ENCODE results near the gene ZNF518B. TPM values are rescaled to one million over a fixed set of nuclear protein-coding genes. Genes with fewer than 3 reads are reported as not detected.

The ZNF518B gene
- total RNA-seq, 1 donor from 2014 or later = 52.0 TPM

DNA sequence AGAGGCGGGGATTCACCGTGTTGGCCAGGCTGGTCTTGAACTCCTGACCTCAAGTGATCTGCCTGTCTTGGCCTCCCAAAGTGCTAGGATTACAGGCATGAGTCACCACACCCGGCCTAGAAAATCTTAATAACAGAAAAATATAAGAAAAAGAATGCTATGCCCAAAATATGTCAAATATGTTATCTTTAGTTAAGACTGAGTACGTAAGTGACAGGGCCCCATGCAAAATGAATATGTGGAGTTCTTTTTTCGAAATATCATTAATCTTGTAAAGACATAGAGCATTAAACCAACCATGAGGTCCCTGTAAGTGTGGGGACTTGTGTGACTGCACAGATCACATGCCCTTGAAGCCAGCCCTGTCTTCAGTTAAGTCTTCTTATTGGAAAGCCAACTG, 8.9 kb upstream of the ZNF518B start:
- Mint-ChIP-seq H3K36me3 (ENCODE audit: insufficient read depth) (no peaks in the 10 kb centered on the region), H3K4me1 (ENCODE audit: low read depth) (peaks cover 3% of the 10 kb centered on the region), H3K27me3 (peaks cover 28% of the 10 kb centered on the region), H3K27ac (no peak overlapping the region), H3K9me3 (ENCODE audit: low read depth) (peaks cover 2% of the 10 kb centered on the region), H3K4me3 (ENCODE audit: low read depth) (no peak overlapping the region)
- DNase-seq (ENCODE audit: low spot score, unreplicated experiment) = no peak
- TF ChIP-seq, protein P1, sequence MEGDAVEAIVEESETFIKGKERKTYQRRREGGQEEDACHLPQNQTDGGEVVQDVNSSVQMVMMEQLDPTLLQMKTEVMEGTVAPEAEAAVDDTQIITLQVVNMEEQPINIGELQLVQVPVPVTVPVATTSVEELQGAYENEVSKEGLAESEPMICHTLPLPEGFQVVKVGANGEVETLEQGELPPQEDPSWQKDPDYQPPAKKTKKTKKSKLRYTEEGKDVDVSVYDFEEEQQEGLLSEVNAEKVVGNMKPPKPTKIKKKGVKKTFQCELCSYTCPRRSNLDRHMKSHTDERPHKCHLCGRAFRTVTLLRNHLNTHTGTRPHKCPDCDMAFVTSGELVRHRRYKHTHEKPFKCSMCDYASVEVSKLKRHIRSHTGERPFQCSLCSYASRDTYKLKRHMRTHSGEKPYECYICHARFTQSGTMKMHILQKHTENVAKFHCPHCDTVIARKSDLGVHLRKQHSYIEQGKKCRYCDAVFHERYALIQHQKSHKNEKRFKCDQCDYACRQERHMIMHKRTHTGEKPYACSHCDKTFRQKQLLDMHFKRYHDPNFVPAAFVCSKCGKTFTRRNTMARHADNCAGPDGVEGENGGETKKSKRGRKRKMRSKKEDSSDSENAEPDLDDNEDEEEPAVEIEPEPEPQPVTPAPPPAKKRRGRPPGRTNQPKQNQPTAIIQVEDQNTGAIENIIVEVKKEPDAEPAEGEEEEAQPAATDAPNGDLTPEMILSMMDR (IDR thresholded peaks at IDR 0.05; ENCODE audit: unreplicated experiment) = no peak

DNA sequence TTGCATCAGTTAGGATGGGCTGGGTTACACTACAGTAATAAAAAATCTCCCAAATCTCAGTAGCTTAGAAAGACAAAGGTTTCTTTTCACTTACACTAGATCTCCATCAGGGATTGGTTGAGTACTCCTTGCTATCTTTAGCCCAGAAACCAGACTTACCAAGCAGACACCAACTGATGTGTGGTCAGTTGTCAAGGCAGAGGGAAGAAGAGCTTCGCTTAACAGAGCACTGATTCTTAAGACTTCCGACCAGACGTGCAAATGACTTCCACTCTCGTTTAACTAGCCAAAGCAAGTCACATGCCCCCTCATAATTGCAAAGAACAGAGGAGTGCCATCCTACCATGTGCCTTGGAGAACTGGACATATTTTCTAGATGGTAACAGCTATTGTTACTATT, 5.7 kb upstream of the ZNF518B start:
- peaks cover 3% of the 10 kb centered on the region for H3K4me1 Mint-ChIP-seq (ENCODE audit: low read depth)
- DNase-seq (ENCODE audit: low spot score, unreplicated experiment) = no peak
- no peak overlapping the region for H3K27ac Mint-ChIP-seq
- peaks cover 45% of the 10 kb centered on the region for H3K27me3 Mint-ChIP-seq
- H3K36me3 Mint-ChIP-seq (ENCODE audit: insufficient read depth) = no peaks in the 10 kb centered on the region
- TF ChIP-seq, protein P1 (IDR thresholded peaks at IDR 0.05; ENCODE audit: unreplicated experiment) = no peak
- no peak overlapping the region for H3K4me3 Mint-ChIP-seq (ENCODE audit: low read depth)
- peaks cover 11% of the 10 kb centered on the region for H3K9me3 Mint-ChIP-seq (ENCODE audit: low read depth)

DNA sequence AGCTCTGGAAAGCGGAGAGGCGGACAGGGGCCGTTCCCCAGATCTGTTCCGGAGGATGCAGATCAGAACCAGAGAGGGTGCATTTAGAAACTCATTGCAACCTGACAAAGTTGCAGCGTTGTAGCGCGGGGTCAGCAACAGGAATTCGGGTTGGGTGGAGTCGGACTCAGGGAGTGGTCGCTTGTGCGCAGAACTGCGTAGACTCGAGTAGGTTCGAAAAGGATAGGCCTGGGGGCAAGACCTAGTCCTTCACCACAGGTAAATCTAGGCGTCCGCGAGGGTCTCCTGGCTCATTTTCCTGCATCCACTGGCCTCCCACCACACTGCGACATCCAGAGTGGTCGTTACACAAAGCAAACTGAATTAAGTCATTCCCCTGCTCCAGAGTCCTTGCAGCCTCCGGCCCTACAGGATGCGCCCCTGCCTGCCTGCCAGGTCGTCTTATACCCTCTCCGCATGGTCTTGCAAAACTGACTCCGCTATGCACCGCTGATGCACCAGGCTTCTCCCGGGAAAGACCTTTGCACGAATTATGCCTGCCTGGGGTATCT, 4.7 kb upstream of the ZNF518B start:
- peak overlapping the region; percentile 84 for H3K4me3 Mint-ChIP-seq (ENCODE audit: low read depth)
- peaks cover 11% of the 10 kb centered on the region for H3K9me3 Mint-ChIP-seq (ENCODE audit: low read depth)
- peaks cover 49% of the 10 kb centered on the region for H3K27me3 Mint-ChIP-seq
- peak overlapping the region; percentile 59 for H3K27ac Mint-ChIP-seq
- no peaks in the 10 kb centered on the region for H3K36me3 Mint-ChIP-seq (ENCODE audit: insufficient read depth)
- DNase-seq (ENCODE audit: low spot score, unreplicated experiment) = no peak
- peaks cover 3% of the 10 kb centered on the region for H3K4me1 Mint-ChIP-seq (ENCODE audit: low read depth)
- TF ChIP-seq, protein P1 (IDR thresholded peaks at IDR 0.05; ENCODE audit: unreplicated experiment) = no peak

DNA sequence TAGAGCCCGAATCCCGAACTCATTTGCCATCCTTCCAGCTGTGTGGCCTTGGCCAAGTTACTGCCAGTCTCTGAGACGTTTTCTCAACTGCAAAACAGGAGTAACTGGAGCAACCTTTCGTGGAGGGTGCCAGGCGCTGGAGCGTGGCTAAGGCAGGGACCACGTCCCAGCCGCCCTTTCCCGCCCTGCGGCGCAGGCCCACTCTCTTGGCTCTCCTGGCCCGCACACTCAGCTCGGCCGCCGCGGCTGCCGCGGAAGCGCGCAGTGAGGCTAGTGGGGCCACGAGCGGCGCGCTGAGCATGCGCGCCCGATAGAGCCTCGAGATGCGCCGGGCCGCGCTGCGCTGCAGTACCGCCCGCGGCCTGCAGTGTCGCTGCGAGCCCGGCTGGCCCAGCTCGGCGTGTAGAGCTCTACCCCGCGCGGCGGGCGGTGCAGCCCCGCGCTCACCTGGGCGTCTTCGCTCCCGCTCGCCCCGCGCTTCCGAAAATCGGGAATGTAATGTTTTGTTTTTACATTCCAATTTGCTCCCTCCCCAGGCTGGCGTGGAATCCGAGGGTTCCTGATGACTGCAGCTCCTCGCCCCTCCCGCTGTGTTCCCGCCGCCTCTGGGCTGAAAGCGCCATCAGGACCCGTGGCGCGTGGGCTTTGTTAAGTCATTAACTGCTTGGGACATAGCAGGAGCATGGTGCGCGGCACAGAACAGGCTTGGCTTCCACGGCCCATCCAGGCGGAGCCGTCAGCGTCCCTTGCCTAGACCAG, 4.0 kb upstream of the ZNF518B start:
- peaks cover 1% of the 10 kb centered on the region for H3K36me3 Mint-ChIP-seq (ENCODE audit: insufficient read depth)
- H3K27me3 Mint-ChIP-seq = peaks cover 49% of the 10 kb centered on the region
- peak; percentile 67 for DNase-seq (ENCODE audit: low spot score, unreplicated experiment)
- H3K27ac Mint-ChIP-seq = peak overlapping the region; percentile 59
- peaks cover 11% of the 10 kb centered on the region for H3K9me3 Mint-ChIP-seq (ENCODE audit: low read depth)
- peak overlapping the region; percentile 84 for H3K4me3 Mint-ChIP-seq (ENCODE audit: low read depth)
- TF ChIP-seq, protein P1 (IDR thresholded peaks at IDR 0.05; ENCODE audit: unreplicated experiment) = peak; percentile 99
- H3K4me1 Mint-ChIP-seq (ENCODE audit: low read depth) = peaks cover 4% of the 10 kb centered on the region

DNA sequence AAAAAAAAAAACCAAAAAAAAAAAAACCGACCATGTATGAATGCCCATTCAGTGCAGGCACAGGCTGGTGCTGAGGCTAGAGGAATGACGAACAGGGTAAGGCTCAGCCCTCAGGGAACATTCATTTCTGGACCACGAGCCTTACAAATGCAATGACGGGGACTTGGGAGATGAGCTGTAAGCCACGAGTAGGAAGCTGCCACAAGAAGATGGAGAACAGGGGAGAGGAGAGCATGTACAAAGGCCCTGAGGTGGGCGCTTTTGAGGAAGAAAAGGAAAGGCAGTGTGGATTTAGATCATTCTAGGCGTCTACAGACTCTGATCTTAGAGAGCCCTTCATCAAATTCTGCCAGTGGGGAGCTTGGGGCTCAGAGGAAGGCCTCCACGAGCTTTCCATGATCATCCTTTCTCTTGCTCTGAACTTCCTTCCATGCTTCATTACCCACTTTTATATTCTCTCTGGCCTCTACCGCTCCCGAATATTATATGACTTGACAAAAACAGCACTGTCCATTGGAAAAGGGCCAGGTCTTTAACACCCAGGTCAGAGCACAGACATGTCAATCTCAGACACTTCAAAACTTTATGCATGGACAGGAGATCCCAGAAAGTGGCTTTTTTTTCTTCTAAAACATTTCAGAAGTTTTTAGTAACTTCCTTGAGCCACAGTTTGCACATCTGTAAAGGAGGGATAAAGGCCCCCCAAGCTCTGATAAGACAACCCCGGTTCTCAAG, 3.3 kb upstream of the ZNF518B start:
- Mint-ChIP-seq H3K27me3 (peaks cover 49% of the 10 kb centered on the region), H3K36me3 (ENCODE audit: insufficient read depth) (peaks cover 3% of the 10 kb centered on the region), H3K4me3 (ENCODE audit: low read depth) (peak overlapping the region; percentile 52), H3K4me1 (ENCODE audit: low read depth) (peaks cover 5% of the 10 kb centered on the region), H3K27ac (no peak overlapping the region), H3K9me3 (ENCODE audit: low read depth) (peaks cover 11% of the 10 kb centered on the region)
- no peak for DNase-seq (ENCODE audit: low spot score, unreplicated experiment)
- TF ChIP-seq, protein P1 (IDR thresholded peaks at IDR 0.05; ENCODE audit: unreplicated experiment) = no peak
